Measurements from ENCODE around the gene SLC38A10. TPM values are rescaled to one million over a fixed set of nuclear protein-coding genes. Genes with fewer than 3 reads are reported as not detected.

Gene SLC38A10
- total RNA-seq, 1 experiment from 2014 or later, result 109 TPM

DNA sequence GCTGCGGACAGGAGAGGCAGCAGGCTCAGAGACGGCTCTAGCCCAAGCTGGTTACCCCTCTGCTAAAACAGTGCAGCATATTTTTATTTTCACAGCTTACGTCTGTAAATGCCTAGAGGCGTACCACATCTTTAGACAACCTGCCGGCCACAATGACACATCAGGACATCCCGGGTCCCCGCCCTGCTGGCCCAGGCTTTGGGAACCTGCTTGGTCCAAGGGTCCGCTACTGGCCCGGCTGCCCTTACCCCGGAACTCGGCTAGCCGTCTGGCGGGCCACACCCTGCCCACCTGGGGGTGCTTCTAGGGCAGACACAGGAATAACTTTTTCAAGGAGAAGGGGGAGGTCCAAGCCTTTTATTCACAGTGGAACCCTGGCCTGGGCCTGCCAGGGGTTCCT is 76.6 kb downstream of the SLC38A10 start:
- peaks cover 16 to 24% of the 10 kb centered on the region in 2 experiments for H3K4me1 ChIP-seq (ENCODE audit: control insufficient read depth in 1 of 2, insufficient read depth in 2 of 2, low read length in 2 of 2)
- H3K36me3 ChIP-seq (ENCODE audit: control insufficient read depth in 1 of 2, insufficient read depth in 2 of 2, low read length in 2 of 2), result peaks cover 0 to 10% of the 10 kb centered on the region in 2 experiments; a peak in 2 of 4 replicates
- H3K27me3 ChIP-seq (ENCODE audit: insufficient read depth, low read length), result no peaks in the 10 kb centered on the region
- intact Hi-C loops (cut with micrococcal nuclease), result no loop called here
- H4K20me1 ChIP-seq (ENCODE audit: insufficient read depth), result no peaks in the 10 kb centered on the region
- no peak for DNase-seq (ENCODE audit: low read depth, low spot score)
- BruUV-seq (replicated peaks), result no TSS peak
- H3K4me3 ChIP-seq (replicated peaks in 1 of 2; ENCODE audit: low read depth in 1 of 2, low read length in 2 of 2), result no peak overlapping the region
- H3K4me2 ChIP-seq (ENCODE audit: low read length), result no peak overlapping the region
- ATAC-seq, result no peak
- POLR2A ChIA-PET, result no interaction called here
- no peaks in the 10 kb centered on the region for H3K9me3 ChIP-seq (ENCODE audit: control insufficient read depth in 1 of 2, insufficient read depth in 1 of 2, low read depth in 1 of 2, low read length in 2 of 2)
- no peak overlapping the region for H2AFZ ChIP-seq (ENCODE audit: low read depth, low read length, poor library complexity, severe bottlenecking)
- no peaks in the 10 kb centered on the region for H3K9me2 ChIP-seq (ENCODE audit: insufficient read depth)
- H3K79me2 ChIP-seq (ENCODE audit: insufficient read depth, low read length), result peaks cover 15% of the 10 kb centered on the region; the same call in 1 of the 2 replicates
- CTCF ChIA-PET, result no interaction called here
- TF ChIP-seq, protein P1, sequence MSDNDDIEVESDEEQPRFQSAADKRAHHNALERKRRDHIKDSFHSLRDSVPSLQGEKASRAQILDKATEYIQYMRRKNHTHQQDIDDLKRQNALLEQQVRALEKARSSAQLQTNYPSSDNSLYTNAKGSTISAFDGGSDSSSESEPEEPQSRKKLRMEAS (IDR thresholded peaks at IDR 0.05), result no peak
- TF ChIP-seq POLR2A (IDR thresholded peaks at IDR 0.05; ENCODE audit: borderline replicate concordance, extremely low read depth, insufficient read depth, insufficient read length) (no peak), SIN3A (IDR thresholded peaks at IDR 0.05; ENCODE audit: low read depth) (no peak), RAD21 (IDR thresholded peaks at IDR 0.05; ENCODE audit: low read depth) (no peak), ZFX (IDR thresholded peaks at IDR 0.05) (no peak), SRF (IDR thresholded peaks at IDR 0.05; ENCODE audit: low read depth) (no peak), JUND (IDR thresholded peaks at IDR 0.05) (no peak), CEBPB (IDR thresholded peaks at IDR 0.05; ENCODE audit: low read depth) (no peak), POLR2AphosphoS5 (IDR thresholded peaks at IDR 0.05; ENCODE audit: low read depth, low read length) (no peak), FOSL1 (IDR thresholded peaks at IDR 0.05; ENCODE audit: low read depth) (no peak)
- TF ChIP-seq, protein P2, sequence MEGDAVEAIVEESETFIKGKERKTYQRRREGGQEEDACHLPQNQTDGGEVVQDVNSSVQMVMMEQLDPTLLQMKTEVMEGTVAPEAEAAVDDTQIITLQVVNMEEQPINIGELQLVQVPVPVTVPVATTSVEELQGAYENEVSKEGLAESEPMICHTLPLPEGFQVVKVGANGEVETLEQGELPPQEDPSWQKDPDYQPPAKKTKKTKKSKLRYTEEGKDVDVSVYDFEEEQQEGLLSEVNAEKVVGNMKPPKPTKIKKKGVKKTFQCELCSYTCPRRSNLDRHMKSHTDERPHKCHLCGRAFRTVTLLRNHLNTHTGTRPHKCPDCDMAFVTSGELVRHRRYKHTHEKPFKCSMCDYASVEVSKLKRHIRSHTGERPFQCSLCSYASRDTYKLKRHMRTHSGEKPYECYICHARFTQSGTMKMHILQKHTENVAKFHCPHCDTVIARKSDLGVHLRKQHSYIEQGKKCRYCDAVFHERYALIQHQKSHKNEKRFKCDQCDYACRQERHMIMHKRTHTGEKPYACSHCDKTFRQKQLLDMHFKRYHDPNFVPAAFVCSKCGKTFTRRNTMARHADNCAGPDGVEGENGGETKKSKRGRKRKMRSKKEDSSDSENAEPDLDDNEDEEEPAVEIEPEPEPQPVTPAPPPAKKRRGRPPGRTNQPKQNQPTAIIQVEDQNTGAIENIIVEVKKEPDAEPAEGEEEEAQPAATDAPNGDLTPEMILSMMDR (IDR thresholded peaks at IDR 0.05 in 2 of 3, conservative IDR thresholded peaks at IDR 0.05 in 1 of 3; ENCODE audit: borderline replicate concordance in 1 of 3, insufficient read depth in 1 of 3, low read depth in 2 of 3, low read length in 2 of 3), result no peak
- RAD21 ChIA-PET (ENCODE audit: low non-redundant PET in 1 of 2, low total read pairs in 2 of 2, uncharacterized antibody in 2 of 2, unreplicated experiment in 2 of 2), result no interaction called here
- no peak overlapping the region for H3K27ac ChIP-seq (ENCODE audit: low read depth, low read length)
- H3K9ac ChIP-seq (ENCODE audit: low read length), result no peak overlapping the region
